GM12878 (cell line): ENCODE data around the gene ZNF296. TPM values are rescaled to one million over a fixed set of nuclear protein-coding genes. Genes with fewer than 3 reads are reported as not detected.

Experiments used
- ATAC-seq: fragments of 200-7000 bp; cut with Tn5 transposase; 3 replicates; pipeline ENCODE4 v1.9.1; 2020; ENCODE audit warnings: mild to moderate bottlenecking, moderate library complexity
- BruUV-seq: library from RNA; stranded (reverse); fragments of 400-500 nt; replicated peaks from 2 replicates; lab custom pipeline; 2021; lab: Mats Ljungman, UMichigan
- CTCF ChIA-PET: fragments of 300-600 bp; sonication (Branson Sonifier 250); formaldehyde crosslinking; extraction: SDS; loops from one replicate; lab custom pipeline; 2021; ENCODE audit warnings: inconsistent platforms; lab: Yijun Ruan, JAX
- POLR2A ChIA-PET: fragments of 350-600 bp; formaldehyde crosslinking; extraction: SDS; loops from one replicate; lab custom pipeline; 2021; ENCODE audit warnings: inconsistent platforms; lab: Charles Lee
- RAD21 ChIA-PET: fragments of 300-600 bp; sonication (Branson Sonifier 250); formaldehyde crosslinking; loops from one replicate; lab custom pipeline; 2023; ENCODE audit warnings: antibody characterized with exemption; ENCODE audit not compliant: unreplicated experiment; lab: Charles Lee
- SMC1A ChIA-PET: fragments of 300-600 bp; sonication (Branson Sonifier 250); formaldehyde crosslinking; loops from one replicate; lab custom pipeline; 2023; ENCODE audit not compliant: unreplicated experiment, uncharacterized antibody; lab: Charles Lee
- DNase-seq: peaks from one replicate; pipeline ENCODE4 v3.0.0-alpha.2; 2011; ENCODE audit warnings: low read depth, low spot score
- FAIRE-seq: peaks from 3 replicates; lab custom pipeline; 2011; peaks lifted over from hg19 to GRCh38; lab: Jason Lieb, UNC
- H2AFZ ChIP-seq: 2 replicates; pipeline ENCODE4 v1.6.0; 2011; ENCODE audit warnings: low read depth, low read length, control low read depth; ENCODE audit not compliant: control insufficient read depth
- H3K27ac ChIP-seq: 2 replicates; pipeline ENCODE4 v1.5.1; 2011; ENCODE audit warnings: control low read depth; ENCODE audit not compliant: control insufficient read depth, insufficient read depth
- H3K27me3 ChIP-seq, 2 experiments: replicated peaks in 1 of 2; 2 replicates each; pipeline versions ENCODE4 v1.6.0 to v1.6.1; 2011; ENCODE audit warnings: low read length in 1 of 2; ENCODE audit not compliant: control insufficient read depth in 2 of 2, insufficient read depth in 2 of 2
- H3K36me3 ChIP-seq, 2 experiments: 2 replicates each; pipeline ENCODE4 v1.5.1; 2011; ENCODE audit warnings: low read length in 1 of 2; ENCODE audit not compliant: control insufficient read depth in 2 of 2, insufficient read depth in 2 of 2
- H3K4me1 ChIP-seq: 2 replicates; pipeline ENCODE4 v1.6.1; 2011; ENCODE audit warnings: mild to moderate bottlenecking, low read length, moderate library complexity, mixed read lengths; ENCODE audit not compliant: control insufficient read depth, insufficient read depth
- H3K4me2 ChIP-seq: 2 replicates; pipeline ENCODE4 v1.6.0; 2011; ENCODE audit warnings: control low read depth; ENCODE audit not compliant: control insufficient read depth, insufficient read depth
- H3K4me3 ChIP-seq: fragments of 200-600 bp; sonication (generic); 2 replicates; pipeline ENCODE4 v1.5.1; 2016
- H3K79me2 ChIP-seq: 2 replicates; pipeline ENCODE4 v1.6.0; 2011; ENCODE audit warnings: low read length; ENCODE audit not compliant: control insufficient read depth, insufficient read depth
- H3K9ac ChIP-seq: 2 replicates; pipeline ENCODE4 v1.8.0; 2011; ENCODE audit warnings: low read length, control low read depth, mixed read lengths; ENCODE audit not compliant: control insufficient read depth, insufficient read depth
- H3K9me3 ChIP-seq: replicated peaks from 3 replicates; pipeline ENCODE4 v1.5.1; 2011; ENCODE audit warnings: mild to moderate bottlenecking, low read length; ENCODE audit not compliant: control insufficient read depth, insufficient read depth
- H4K20me1 ChIP-seq: 2 replicates; pipeline ENCODE4 v1.6.0; 2011; ENCODE audit not compliant: control insufficient read depth, insufficient read depth
- CBX3 ChIP-seq: fragments of 200-600 bp; sonication (generic); IDR thresholded peaks from 2 replicates; pipeline ENCODE4 v1.6.1; 2016; ENCODE audit warnings: low read depth, borderline replicate concordance
- CEBPB ChIP-seq, 2 experiments: fragments of 150-350 bp in 1 of 2; IDR thresholded peaks; 2 replicates each; pipeline ENCODE4 v1.6.1; 2012 to 2014; ENCODE audit warnings: low read depth in 2 of 2, low read length in 2 of 2, borderline replicate concordance in 1 of 2, inconsistent platforms in 1 of 2
- EGR1 ChIP-seq, 2 experiments: IDR thresholded peaks; 1 replicate in 1 of 2; 2 replicates in 1 of 2; pipeline ENCODE4 v1.6.1; 2011 to 2012; ENCODE audit warnings: low read depth in 2 of 2, low read length in 2 of 2, borderline replicate concordance in 1 of 2, mild to moderate bottlenecking in 1 of 2, moderate library complexity in 1 of 2
- EP300 ChIP-seq, 2 experiments: fragments of 150-350 bp in 1 of 2; IDR thresholded peaks; 2 replicates each; pipeline ENCODE4 v1.6.1; 2011 to 2012; ENCODE audit warnings: low read depth in 2 of 2, low read length in 2 of 2, borderline replicate concordance in 1 of 2, improper control_type of control experiment in 1 of 2, inconsistent platforms in 1 of 2; ENCODE audit not compliant: control insufficient read depth in 1 of 2
- GABPA ChIP-seq: IDR thresholded peaks from 2 replicates; pipeline ENCODE4 v1.6.1; 2014; ENCODE audit warnings: antibody characterized with exemption, low read depth, mild to moderate bottlenecking, inconsistent platforms
- NFIC ChIP-seq: IDR thresholded peaks from 2 replicates; pipeline ENCODE4 v1.6.1; 2012; ENCODE audit warnings: low read depth, mild to moderate bottlenecking, inconsistent platforms, low read length, moderate library complexity
- NR2C1 ChIP-seq: fragments of 450-650 bp; IDR thresholded peaks from 2 replicates; pipeline ENCODE4 v1.6.1; 2017; ENCODE audit warnings: antibody characterized with exemption, mild to moderate bottlenecking, moderate library complexity
- POU2F2 ChIP-seq: IDR thresholded peaks from 3 replicates; pipeline ENCODE4 v1.6.1; 2011; ENCODE audit warnings: low read depth, mild to moderate bottlenecking, low read length, borderline replicate concordance
- RUNX3 ChIP-seq: IDR thresholded peaks from 2 replicates; pipeline ENCODE4 v1.6.1; 2012; ENCODE audit warnings: low read length, inconsistent platforms
- TCF12 ChIP-seq: IDR thresholded peaks from 2 replicates; pipeline ENCODE4 v1.6.1; 2011; ENCODE audit warnings: low read depth, mild to moderate bottlenecking, low read length
- TCF3 ChIP-seq: IDR thresholded peaks from 2 replicates; pipeline ENCODE4 v1.6.1; 2012; ENCODE audit warnings: low read depth, mild to moderate bottlenecking, low read length, borderline replicate concordance; ENCODE audit not compliant: insufficient read depth
- WGBS: methylation state at CpG from one replicate; pipeline ENCODE4 v1.1.6; 2016; ENCODE audit warnings: low lambda C conversion rate; ENCODE audit not compliant: insufficient replicate concordance, insufficient coverage; ENCODE audit errors: missing lambda C conversion rate; 5-methylcytosine and 5-hydroxymethylcytosine counted together
- in situ Hi-C: fragments of 300-500 bp; cut with MboI; formaldehyde crosslinking; loops from 9 replicates; pipeline ENCODE4 v1.14.3; 2018; ENCODE audit warnings: mixed read lengths
- intact Hi-C: fragments of 100-400 bp; cut with micrococcal nuclease; formaldehyde crosslinking; loops from one replicate; pipeline ENCODE4 v1.14.2; 2022; ENCODE audit not compliant: unreplicated experiment
- polyA plus RNA-seq, 11 experiments: library from polyadenylated mRNA; depleted of rRNA in 4 of 11; unstranded in 6 of 11; stranded (reverse) in 5 of 11; fragments of >200 nt; fragmentation: Nextera tagmentation in 4 of 11; fragmentation: Illumina TruSeq in 1 of 11; extraction: Ambion mirVana in 4 of 11; extraction: Trizol in 1 of 11; gene quantifications; 1 replicate in 1 of 11; 2 replicates in 10 of 11; pipeline versions ENCODE4 v1.2.1 to v1.2.3, GENCODE V29; 2011 to 2016; ENCODE audit warnings: inconsistent platforms in 2 of 11, missing spikeins in 2 of 11, low read depth in 1 of 11
- total RNA-seq, 4 experiments: library from RNA; depleted of rRNA in 3 of 4; stranded (reverse); fragments of >200 nt in 3 of 4; fragmentation: Illumina TruSeq in 1 of 4; extraction: Trizol in 1 of 4; gene quantifications; 2 replicates each; pipeline versions ENCODE4 v1.2.1 to v1.2.3, GENCODE V29; 2013 to 2021
- TF ChIP-seq, protein P1 (sequence below), 3 experiments: IDR thresholded peaks in 2 of 3; conservative IDR thresholded peaks in 1 of 3; 2 replicates each; pipeline ENCODE4 v1.5.1; 2011; ENCODE audit warnings: low read depth in 3 of 3, low read length in 3 of 3, mild to moderate bottlenecking in 3 of 3, control low read depth in 2 of 3, moderate library complexity in 2 of 3, inconsistent platforms in 1 of 3, mixed read lengths in 1 of 3; ENCODE audit not compliant: control insufficient read depth in 2 of 3, insufficient read depth in 1 of 3; ENCODE audit errors: extremely low read depth in 1 of 3
- TF ChIP-seq, protein P2 (sequence below): fragments of 450-650 bp; IDR thresholded peaks from 2 replicates; pipeline ENCODE4 v1.6.1; 2017; ENCODE audit warnings: mild to moderate bottlenecking, moderate library complexity
- TF ChIP-seq, protein P3 (sequence below): IDR thresholded peaks from 2 replicates; pipeline ENCODE4 v1.6.1; 2011; ENCODE audit warnings: mild to moderate bottlenecking, low read depth, low read length, moderate library complexity; ENCODE audit not compliant: insufficient replicate concordance

ZNF296 gene
- total and polyA plus RNA-seq, 10 of the 15 experiments (the other 5 are each of a cell fraction or from before 2014, with no cell fraction given), result 0.44 to 23.6 (median 3.5) TPM; not detected in 1

DNA sequence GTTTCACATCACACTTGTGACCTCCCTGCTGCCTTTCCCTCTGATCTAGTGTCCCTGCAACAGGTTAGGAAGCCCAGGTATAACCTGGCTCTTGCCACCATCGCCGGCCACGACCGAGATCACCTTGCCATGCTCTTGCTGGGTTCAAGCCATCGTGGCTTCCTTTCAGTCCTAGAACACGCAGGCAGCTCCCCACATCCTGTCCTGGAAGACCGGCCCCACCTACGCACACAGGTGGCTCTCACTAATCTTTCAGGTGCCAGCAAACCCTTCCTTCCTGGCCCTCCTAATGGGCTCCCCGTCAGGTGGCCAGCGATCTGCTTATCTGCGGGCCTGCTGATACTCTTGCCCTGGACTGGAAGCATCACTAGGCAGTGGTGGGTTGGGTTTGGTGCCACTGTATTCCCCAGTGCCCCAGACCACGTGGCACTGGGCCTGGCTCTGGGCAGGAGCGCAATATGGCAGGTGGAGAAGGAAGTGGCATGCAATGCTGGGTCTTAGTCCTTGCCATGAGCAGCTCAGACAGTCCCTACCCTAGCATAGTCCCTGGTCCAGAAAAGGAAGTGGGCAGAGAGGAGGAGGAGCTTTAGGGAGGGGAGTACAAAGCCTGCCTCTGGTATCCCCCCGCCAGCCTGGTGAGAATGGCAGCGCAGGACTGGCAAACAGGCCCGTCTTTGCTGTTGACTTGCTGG lies 28.5 kb upstream of the ZNF296 start:
- Histone ChIP-seq H3K4me3 (no peak overlapping the region), H2AFZ (no peak overlapping the region), H3K4me1 (peaks cover 29% of the 10 kb centered on the region), H3K9ac (no peak overlapping the region), H3K79me2 (peaks cover 62% of the 10 kb centered on the region), H3K27me3 (no peaks in the 10 kb centered on the region), H3K27ac (peak overlapping the region; percentile 6; the same call in 1 of the 2 replicates), H3K36me3 (peaks cover 2 to 19% of the 10 kb centered on the region in 2 experiments; a peak in 3 of 4 replicates), H3K9me3 (no peaks in the 10 kb centered on the region), H3K4me2 (peak overlapping the region; percentile 48), H4K20me1 (peaks cover 3% of the 10 kb centered on the region; the same call in 1 of the 2 replicates)
- intact Hi-C loops (no loop called here), in situ Hi-C loops (no loop called here)
- SMC1A ChIA-PET, result interaction anchor here (0.6 kb wide), 1 partner anchor 384 kb away, joined by 3 read pairs; no protein-coding TSS in a partner anchor
- WGBS, result 72% methylated on average over 16 of the region's 16 CpGs
- CTCF ChIA-PET, result no interaction called here
- DNase-seq (no peak), ATAC-seq (no peak), FAIRE-seq (no peak)
- BruUV-seq, result no TSS peak
- POLR2A ChIA-PET, result interaction anchor here (1.2 to 2.4 kb wide), 2 partner anchors 12 to 13 kb away, joined by 4 to 8 read pairs; partner anchors contain the start of gene PPP1R37
- RAD21 ChIA-PET, result interaction anchor here (2.3 kb wide), 1 partner anchor 13 kb away, joined by 8 read pairs; the partner anchor contains the start of gene PPP1R37
- TF ChIP-seq TCF3 (0 out of 2 replicates have a peak, but pooled peaks have one; percentile 43), TCF12 (0 out of 2 replicates have a peak, but pooled peaks have one; percentile 41), RUNX3 (0 out of 2 replicates have a peak, but pooled peaks have one; percentile 24), NR2C1 (no peak), EGR1 (IDR thresholded peaks at IDR 0.05; ENCODE audit: borderline replicate concordance in 1 of 2, low read depth in 2 of 2, low read length in 2 of 2) (0 out of 3 replicates have a peak, but pooled peaks of 1 of the 2 experiments have one; percentile 17), CEBPB (IDR thresholded peaks at IDR 0.05; ENCODE audit: borderline replicate concordance in 1 of 2, low read depth in 2 of 2, low read length in 2 of 2) (no peak), CBX3 (no peak), EP300 (IDR thresholded peaks at IDR 0.05; ENCODE audit: borderline replicate concordance in 1 of 2, control insufficient read depth in 1 of 2, low read depth in 2 of 2, low read length in 2 of 2) (no peak), NFIC (no peak), POU2F2 (0 out of 3 replicates have a peak, but pooled peaks have one; percentile 14), GABPA (no peak)
- TF ChIP-seq, protein P1, sequence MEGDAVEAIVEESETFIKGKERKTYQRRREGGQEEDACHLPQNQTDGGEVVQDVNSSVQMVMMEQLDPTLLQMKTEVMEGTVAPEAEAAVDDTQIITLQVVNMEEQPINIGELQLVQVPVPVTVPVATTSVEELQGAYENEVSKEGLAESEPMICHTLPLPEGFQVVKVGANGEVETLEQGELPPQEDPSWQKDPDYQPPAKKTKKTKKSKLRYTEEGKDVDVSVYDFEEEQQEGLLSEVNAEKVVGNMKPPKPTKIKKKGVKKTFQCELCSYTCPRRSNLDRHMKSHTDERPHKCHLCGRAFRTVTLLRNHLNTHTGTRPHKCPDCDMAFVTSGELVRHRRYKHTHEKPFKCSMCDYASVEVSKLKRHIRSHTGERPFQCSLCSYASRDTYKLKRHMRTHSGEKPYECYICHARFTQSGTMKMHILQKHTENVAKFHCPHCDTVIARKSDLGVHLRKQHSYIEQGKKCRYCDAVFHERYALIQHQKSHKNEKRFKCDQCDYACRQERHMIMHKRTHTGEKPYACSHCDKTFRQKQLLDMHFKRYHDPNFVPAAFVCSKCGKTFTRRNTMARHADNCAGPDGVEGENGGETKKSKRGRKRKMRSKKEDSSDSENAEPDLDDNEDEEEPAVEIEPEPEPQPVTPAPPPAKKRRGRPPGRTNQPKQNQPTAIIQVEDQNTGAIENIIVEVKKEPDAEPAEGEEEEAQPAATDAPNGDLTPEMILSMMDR (IDR thresholded peaks at IDR 0.05 in 2 of 3, conservative IDR thresholded peaks at IDR 0.05 in 1 of 3; ENCODE audit: control insufficient read depth in 2 of 3, extremely low read depth in 1 of 3, insufficient read depth in 1 of 3, low read depth in 3 of 3, low read length in 3 of 3), result no peak
- TF ChIP-seq, protein P2, sequence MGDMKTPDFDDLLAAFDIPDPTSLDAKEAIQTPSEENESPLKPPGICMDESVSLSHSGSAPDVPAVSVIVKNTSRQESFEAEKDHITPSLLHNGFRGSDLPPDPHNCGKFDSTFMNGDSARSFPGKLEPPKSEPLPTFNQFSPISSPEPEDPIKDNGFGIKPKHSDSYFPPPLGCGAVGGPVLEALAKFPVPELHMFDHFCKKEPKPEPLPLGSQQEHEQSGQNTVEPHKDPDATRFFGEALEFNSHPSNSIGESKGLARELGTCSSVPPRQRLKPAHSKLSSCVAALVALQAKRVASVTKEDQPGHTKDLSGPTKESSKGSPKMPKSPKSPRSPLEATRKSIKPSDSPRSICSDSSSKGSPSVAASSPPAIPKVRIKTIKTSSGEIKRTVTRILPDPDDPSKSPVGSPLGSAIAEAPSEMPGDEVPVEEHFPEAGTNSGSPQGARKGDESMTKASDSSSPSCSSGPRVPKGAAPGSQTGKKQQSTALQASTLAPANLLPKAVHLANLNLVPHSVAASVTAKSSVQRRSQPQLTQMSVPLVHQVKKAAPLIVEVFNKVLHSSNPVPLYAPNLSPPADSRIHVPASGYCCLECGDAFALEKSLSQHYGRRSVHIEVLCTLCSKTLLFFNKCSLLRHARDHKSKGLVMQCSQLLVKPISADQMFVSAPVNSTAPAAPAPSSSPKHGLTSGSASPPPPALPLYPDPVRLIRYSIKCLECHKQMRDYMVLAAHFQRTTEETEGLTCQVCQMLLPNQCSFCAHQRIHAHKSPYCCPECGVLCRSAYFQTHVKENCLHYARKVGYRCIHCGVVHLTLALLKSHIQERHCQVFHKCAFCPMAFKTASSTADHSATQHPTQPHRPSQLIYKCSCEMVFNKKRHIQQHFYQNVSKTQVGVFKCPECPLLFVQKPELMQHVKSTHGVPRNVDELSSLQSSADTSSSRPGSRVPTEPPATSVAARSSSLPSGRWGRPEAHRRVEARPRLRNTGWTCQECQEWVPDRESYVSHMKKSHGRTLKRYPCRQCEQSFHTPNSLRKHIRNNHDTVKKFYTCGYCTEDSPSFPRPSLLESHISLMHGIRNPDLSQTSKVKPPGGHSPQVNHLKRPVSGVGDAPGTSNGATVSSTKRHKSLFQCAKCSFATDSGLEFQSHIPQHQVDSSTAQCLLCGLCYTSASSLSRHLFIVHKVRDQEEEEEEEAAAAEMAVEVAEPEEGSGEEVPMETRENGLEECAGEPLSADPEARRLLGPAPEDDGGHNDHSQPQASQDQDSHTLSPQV, result no peak
- TF ChIP-seq, protein P3, sequence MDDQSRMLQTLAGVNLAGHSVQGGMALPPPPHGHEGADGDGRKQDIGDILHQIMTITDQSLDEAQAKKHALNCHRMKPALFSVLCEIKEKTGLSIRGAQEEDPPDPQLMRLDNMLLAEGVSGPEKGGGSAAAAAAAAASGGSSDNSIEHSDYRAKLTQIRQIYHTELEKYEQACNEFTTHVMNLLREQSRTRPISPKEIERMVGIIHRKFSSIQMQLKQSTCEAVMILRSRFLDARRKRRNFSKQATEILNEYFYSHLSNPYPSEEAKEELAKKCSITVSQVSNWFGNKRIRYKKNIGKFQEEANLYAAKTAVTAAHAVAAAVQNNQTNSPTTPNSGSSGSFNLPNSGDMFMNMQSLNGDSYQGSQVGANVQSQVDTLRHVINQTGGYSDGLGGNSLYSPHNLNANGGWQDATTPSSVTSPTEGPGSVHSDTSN, result no peak
